Measurements from ENCODE around the gene SLC29A3.
A peak's percentile ranks its signal among the peaks of the same experiment; 100 is the strongest.
"Not testable (repeated sequence)": the region's sequence is repeated elsewhere in the genome, so short reads cannot be mapped to it uniquely, and the experiment has no call there.

Gene SLC29A3

GRCh38 chr10:71284544-71285179 lies 34.4 kb upstream of the SLC29A3 start:
- DNase-seq = no peak

- DNase-seq = peak; percentile 38
Observed at GRCh38 chr10:71285180-71285545, 33.9 kb upstream of the SLC29A3 start.

GRCh38 chr10:71285986-71286385 lies 33.1 kb upstream of the SLC29A3 start:
- DNase-seq = no peak

GRCh38 chr10:71286521-71287294 lies 32.4 kb upstream of the SLC29A3 start:
- no peak for DNase-seq

GRCh38 chr10:71287456-71287855 lies 31.6 kb upstream of the SLC29A3 start:
- DNase-seq = no peak

GRCh38 chr10:71288461-71288860 lies 30.6 kb upstream of the SLC29A3 start:
- DNase-seq = no peak

GRCh38 chr10:71289421-71290130 lies 29.5 kb upstream of the SLC29A3 start:
- DNase-seq = no peak

GRCh38 chr10:71290331-71290730 lies 28.7 kb upstream of the SLC29A3 start:
- no peak for DNase-seq

GRCh38 chr10:71290806-71291527 lies 28.1 kb upstream of the SLC29A3 start:
- no peak for DNase-seq

- no peak for DNase-seq
Observed at GRCh38 chr10:71291528-71291900, 27.5 kb upstream of the SLC29A3 start.

GRCh38 chr10:71292624-71293445 lies 26.2 kb upstream of the SLC29A3 start:
- DNase-seq = no peak

- no peak for DNase-seq
Observed at GRCh38 chr10:71293446-71294084, 25.5 kb upstream of the SLC29A3 start.

- DNase-seq = no peak
Observed at GRCh38 chr10:71294091-71294561, 24.9 kb upstream of the SLC29A3 start.

- no peak for DNase-seq
Observed at GRCh38 chr10:71294856-71295255, 24.2 kb upstream of the SLC29A3 start.

- no peak for DNase-seq
Observed at GRCh38 chr10:71295641-71296040, 23.4 kb upstream of the SLC29A3 start.

GRCh38 chr10:71296086-71296485 lies 23.0 kb upstream of the SLC29A3 start:
- no peak for DNase-seq

- DNase-seq = not testable (repeated sequence)
Observed at GRCh38 chr10:71296811-71297210, 22.2 kb upstream of the SLC29A3 start.

GRCh38 chr10:71297343-71297742 lies 21.7 kb upstream of the SLC29A3 start:
- DNase-seq = peak; percentile 72

- DNase-seq = no peak
Observed at GRCh38 chr10:71299071-71299785, 19.8 kb upstream of the SLC29A3 start.

- DNase-seq = no peak
Observed at GRCh38 chr10:71300555-71301370, 18.3 kb upstream of the SLC29A3 start.

All from RPMI8226 (cell line).